ENCODE results near the gene ADH4. TPM values are rescaled to one million over a fixed set of nuclear protein-coding genes. Genes with fewer than 3 reads are reported as not detected.
"Not testable (repeated sequence)": the region's sequence is repeated elsewhere in the genome, so short reads cannot be mapped to it uniquely, and the experiment has no call there.

ADH4 gene
- total and polyA plus RNA-seq, 4 donors, result 1.1 to 15.2 (median 3.3) TPM; not detected in 1

DNA sequence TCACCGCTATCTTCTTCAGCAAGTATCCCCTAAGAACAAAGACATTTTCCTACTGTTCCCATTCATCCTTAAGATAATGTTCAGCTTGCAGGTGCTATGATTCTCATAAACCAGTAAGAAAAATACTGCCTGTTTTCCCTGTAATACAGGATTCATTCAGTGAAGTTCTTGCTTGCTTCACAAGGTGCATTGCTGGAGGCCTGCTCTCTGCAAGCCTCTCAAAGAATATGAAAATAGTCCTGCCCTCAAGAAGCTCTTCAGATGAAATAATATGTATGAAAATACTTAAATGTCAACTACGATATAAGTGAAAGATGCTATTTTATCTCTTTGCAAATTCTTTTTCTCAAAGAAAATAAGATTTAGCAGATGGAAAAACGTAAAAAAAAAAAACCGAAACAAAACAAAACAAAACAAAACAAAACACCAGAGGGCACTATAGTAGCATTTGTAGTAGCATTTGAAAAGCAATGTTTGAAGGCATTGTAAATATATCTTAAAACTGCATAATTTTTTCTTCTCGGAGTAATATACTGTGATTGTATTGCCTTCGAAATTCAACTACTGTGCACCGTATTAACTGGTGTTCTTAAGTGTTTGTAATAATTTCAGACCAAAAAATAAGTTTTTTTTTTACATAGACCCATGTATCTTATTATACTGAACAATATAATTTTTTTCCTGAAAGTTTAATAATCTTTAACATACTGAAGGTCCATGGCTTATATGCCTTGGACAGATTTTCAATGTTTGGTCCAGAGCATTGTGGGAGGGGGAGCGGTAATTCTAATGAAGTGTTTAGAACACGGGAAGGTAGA, 26.0 kb downstream of the ADH4 start:
- intact Hi-C loops (cut with DNase I), result loop anchor here (2.0 to 5.0 kb wide), 4 partner anchors 287 to 344 kb away; no protein-coding TSS in a partner anchor
- ATAC-seq (ENCODE audit: low FRiP score) (peak; percentile 67), DNase-seq (no peak)
- H3K36me3 ChIP-seq (ENCODE audit: control insufficient read depth in 1 of 2, insufficient read depth in 2 of 2, low read length in 1 of 2), result no peaks in the 10 kb centered on the region
- H3K9me3 ChIP-seq (ENCODE audit: control insufficient read depth, low read length), result no peaks in the 10 kb centered on the region
- 32 to 59% methylated on average over 9 of the region's 9 CpGs for WGBS, 2 donors
- no peaks in the 10 kb centered on the region for H3K4me1 ChIP-seq (ENCODE audit: control insufficient read depth in 1 of 2, insufficient read depth in 2 of 2, low read length in 2 of 2)
- H3K27ac ChIP-seq (ENCODE audit: low read depth in 1 of 2, low read length in 2 of 2), result no peak overlapping the region
- no peaks in the 10 kb centered on the region for H3K27me3 ChIP-seq (ENCODE audit: control insufficient read depth in 1 of 2, insufficient read depth in 2 of 2, low read length in 1 of 2)
- H3K4me3 ChIP-seq (ENCODE audit: low read length in 2 of 2), result no peak overlapping the region

DNA sequence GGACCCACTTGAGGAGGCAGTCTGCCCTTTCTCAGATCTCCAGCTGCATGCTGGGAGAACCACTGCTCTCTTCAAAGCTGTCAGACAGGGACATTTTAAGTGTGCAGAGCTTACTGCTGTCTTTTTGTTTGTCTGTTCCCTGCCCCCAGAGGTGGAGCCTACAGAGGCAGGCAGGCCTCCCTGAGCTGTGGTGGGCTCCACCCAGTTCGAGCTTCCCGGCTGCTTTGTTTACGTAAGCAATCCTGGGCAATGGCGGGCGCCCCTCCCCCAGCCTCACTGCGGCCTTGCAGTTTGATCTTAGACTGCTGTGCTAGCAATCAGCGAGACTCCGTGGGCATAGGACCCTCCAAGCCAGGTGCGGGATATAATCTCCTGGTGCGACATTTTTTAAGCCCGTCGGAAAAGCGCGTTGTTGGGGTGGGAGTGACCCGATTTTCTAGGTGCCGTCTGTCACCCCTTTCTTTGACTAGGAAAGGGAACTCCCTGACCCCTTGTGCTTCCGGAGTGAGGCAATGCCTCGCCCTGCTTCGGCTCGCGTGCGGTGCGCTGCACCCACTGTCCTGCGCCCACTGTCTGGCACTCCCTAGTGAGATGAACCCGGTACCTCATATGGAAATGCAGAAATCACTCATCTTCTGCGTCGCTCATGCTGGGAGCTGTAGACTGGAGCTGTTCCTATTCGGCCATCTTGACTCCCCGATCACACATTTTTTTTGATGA, 26.8 kb downstream of the ADH4 start:
- H3K27ac ChIP-seq (ENCODE audit: low read depth in 1 of 2, low read length in 2 of 2); ATAC-seq (ENCODE audit: low FRiP score); H3K4me1 ChIP-seq (ENCODE audit: control insufficient read depth in 1 of 2, insufficient read depth in 2 of 2, low read length in 2 of 2); H3K4me3 ChIP-seq (ENCODE audit: low read length in 2 of 2); DNase-seq; H3K27me3 ChIP-seq (ENCODE audit: control insufficient read depth in 1 of 2, insufficient read depth in 2 of 2, low read length in 1 of 2); H3K9me3 ChIP-seq (ENCODE audit: control insufficient read depth, low read length); H3K36me3 ChIP-seq (ENCODE audit: control insufficient read depth in 1 of 2, insufficient read depth in 2 of 2, low read length in 1 of 2): not testable (repeated sequence)
- intact Hi-C loops (cut with DNase I), result loop anchor here (2.0 to 5.0 kb wide), 3 partner anchors 288 to 345 kb away; no protein-coding TSS in a partner anchor
- 94 to 96% methylated on average over 18 to 29 of the region's 29 CpGs for WGBS, 2 donors

DNA sequence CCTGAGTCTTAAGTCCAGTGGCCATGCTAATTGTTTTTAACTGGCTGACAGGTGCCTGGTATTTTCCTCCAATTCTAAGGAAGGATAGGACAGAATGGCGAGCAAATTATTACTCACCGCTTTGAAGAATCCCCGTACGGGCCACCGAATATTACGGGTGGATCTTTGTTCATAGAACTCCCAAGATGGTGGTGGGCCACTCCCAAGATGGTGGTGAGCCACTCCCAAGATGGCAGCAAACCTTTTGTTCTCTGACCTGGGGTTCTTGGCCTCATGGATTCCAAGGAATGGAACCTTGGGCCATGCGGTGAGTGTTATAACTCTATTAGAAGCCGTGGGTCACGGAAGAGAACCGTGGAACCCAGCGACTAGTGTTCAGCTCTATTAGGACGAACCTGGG, 34.8 kb downstream of the ADH4 start:
- intact Hi-C loops (cut with DNase I); H3K27ac ChIP-seq (ENCODE audit: low read depth in 1 of 2, low read length in 2 of 2); H3K36me3 ChIP-seq (ENCODE audit: control insufficient read depth in 1 of 2, insufficient read depth in 2 of 2, low read length in 1 of 2); H3K27me3 ChIP-seq (ENCODE audit: control insufficient read depth in 1 of 2, insufficient read depth in 2 of 2, low read length in 1 of 2); H3K4me1 ChIP-seq (ENCODE audit: control insufficient read depth in 1 of 2, insufficient read depth in 2 of 2, low read length in 2 of 2); H3K4me3 ChIP-seq (ENCODE audit: low read length in 2 of 2); DNase-seq; H3K9me3 ChIP-seq (ENCODE audit: control insufficient read depth, low read length); ATAC-seq (ENCODE audit: low FRiP score): not testable (repeated sequence)
- WGBS, 2 donors, result 92 to 97% methylated on average over 12 of the region's 12 CpGs

DNA sequence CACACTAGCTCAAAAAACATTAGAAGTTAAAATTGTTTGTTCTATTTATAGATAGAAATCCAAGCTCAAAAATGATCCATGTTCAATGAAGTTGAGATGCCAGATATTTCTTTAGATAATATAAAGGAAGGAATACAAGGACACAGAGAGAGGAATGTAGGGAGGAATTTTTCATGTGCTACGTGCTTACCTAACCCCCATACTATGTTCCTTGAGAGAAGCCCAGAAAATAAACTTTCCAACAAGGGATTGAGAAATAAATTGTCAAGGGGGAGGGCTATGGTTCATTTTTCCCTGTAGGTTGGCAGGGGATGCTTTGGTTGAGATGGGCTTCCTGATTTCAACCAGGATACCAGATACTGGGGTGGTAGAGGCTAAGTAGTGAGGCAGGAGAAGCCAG, 39.9 kb downstream of the ADH4 start:
- Histone ChIP-seq H3K4me1 (ENCODE audit: control insufficient read depth in 1 of 2, insufficient read depth in 2 of 2, low read length in 2 of 2) (peaks cover 0 to 3% of the 10 kb centered on the region in 2 donors), H3K4me3 (ENCODE audit: low read length in 2 of 2) (no peak overlapping the region), H3K36me3 (ENCODE audit: control insufficient read depth in 1 of 2, insufficient read depth in 2 of 2, low read length in 1 of 2) (peaks cover 0 to 2% of the 10 kb centered on the region in 2 donors), H3K9me3 (ENCODE audit: control insufficient read depth, low read length) (no peaks in the 10 kb centered on the region), H3K27ac (ENCODE audit: low read depth in 1 of 2, low read length in 2 of 2) (no peak overlapping the region), H3K27me3 (ENCODE audit: control insufficient read depth in 1 of 2, insufficient read depth in 2 of 2, low read length in 1 of 2) (no peaks in the 10 kb centered on the region)
- intact Hi-C loops (cut with DNase I), result no loop called here
- ATAC-seq (ENCODE audit: low FRiP score) (no peak), DNase-seq (no peak)
- 83 to 89% methylated on average over 1 of the region's 1 CpG for WGBS, 2 donors

DNA sequence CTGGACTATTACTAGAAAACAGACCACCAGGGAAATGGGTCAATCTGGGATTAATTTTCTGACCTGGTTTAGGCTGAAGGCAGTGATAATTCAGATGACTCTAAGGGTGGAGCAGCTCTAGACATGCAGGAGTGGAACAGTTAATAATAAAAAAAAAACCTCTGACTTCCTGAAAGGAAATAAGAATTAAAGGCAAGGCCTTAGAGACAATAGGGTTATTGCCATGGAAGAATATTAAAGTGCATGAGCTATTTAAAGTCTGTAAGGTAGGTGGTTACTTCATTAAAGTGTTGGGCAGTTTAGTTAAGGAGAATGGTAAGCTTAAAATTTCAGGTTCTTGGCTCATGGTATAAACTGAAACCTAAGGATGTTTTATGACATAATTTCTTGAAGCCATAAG, 40.9 kb downstream of the ADH4 start:
- no peak for DNase-seq
- intact Hi-C loops (cut with DNase I), result no loop called here

DNA sequence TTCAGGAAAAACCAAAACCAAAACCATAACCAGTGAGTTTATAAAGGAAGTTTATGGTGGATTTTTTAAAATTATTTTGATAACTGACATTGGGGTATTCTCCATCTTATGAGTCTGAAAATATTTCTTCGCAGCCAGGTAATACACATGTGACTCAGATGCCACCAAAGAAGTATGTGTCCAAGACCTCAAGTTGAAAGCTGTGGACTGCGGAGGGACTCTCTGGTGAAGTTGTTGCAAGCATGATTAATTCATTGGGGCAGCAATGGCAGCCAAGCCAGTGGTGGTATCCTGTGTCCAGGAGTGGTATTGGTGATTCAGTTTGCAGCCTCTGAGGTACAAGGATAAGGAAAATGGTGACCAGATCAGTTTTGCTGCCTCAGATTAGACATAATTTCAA, 41.5 kb downstream of the ADH4 start:
- intact Hi-C loops (cut with DNase I), result no loop called here
- ATAC-seq (ENCODE audit: low FRiP score), result no peak
- no peak overlapping the region for H3K27ac ChIP-seq (ENCODE audit: low read depth in 1 of 2, low read length in 2 of 2)
- H3K9me3 ChIP-seq (ENCODE audit: control insufficient read depth, low read length), result no peaks in the 10 kb centered on the region
- peaks cover 0 to 2% of the 10 kb centered on the region in 2 donors for H3K36me3 ChIP-seq (ENCODE audit: control insufficient read depth in 1 of 2, insufficient read depth in 2 of 2, low read length in 1 of 2)
- no peak for DNase-seq
- H3K27me3 ChIP-seq (ENCODE audit: control insufficient read depth in 1 of 2, insufficient read depth in 2 of 2, low read length in 1 of 2), result no peaks in the 10 kb centered on the region
- WGBS, 2 donors, result 98 to 99% methylated on average over 2 of the region's 2 CpGs
- no peak overlapping the region for H3K4me3 ChIP-seq (ENCODE audit: low read length in 2 of 2)
- peaks cover 0 to 3% of the 10 kb centered on the region in 2 donors for H3K4me1 ChIP-seq (ENCODE audit: control insufficient read depth in 1 of 2, insufficient read depth in 2 of 2, low read length in 2 of 2)

More for the DNA sequence above, 40.9 kb downstream of the ADH4 start:
- no peaks in the 10 kb centered on the region for H3K9me3 ChIP-seq (ENCODE audit: control insufficient read depth, low read length)
- H3K4me1 ChIP-seq (ENCODE audit: control insufficient read depth in 1 of 2, insufficient read depth in 2 of 2, low read length in 2 of 2), result peaks cover 0 to 3% of the 10 kb centered on the region in 2 donors
- H3K4me3 ChIP-seq (ENCODE audit: low read length in 2 of 2), result no peak overlapping the region
- H3K36me3 ChIP-seq (ENCODE audit: control insufficient read depth in 1 of 2, insufficient read depth in 2 of 2, low read length in 1 of 2), result peaks cover 0 to 2% of the 10 kb centered on the region in 2 donors
- no peak overlapping the region for H3K27ac ChIP-seq (ENCODE audit: low read depth in 1 of 2, low read length in 2 of 2)
- no peak for ATAC-seq (ENCODE audit: low FRiP score)
- H3K27me3 ChIP-seq (ENCODE audit: control insufficient read depth in 1 of 2, insufficient read depth in 2 of 2, low read length in 1 of 2), result no peaks in the 10 kb centered on the region

DNA sequence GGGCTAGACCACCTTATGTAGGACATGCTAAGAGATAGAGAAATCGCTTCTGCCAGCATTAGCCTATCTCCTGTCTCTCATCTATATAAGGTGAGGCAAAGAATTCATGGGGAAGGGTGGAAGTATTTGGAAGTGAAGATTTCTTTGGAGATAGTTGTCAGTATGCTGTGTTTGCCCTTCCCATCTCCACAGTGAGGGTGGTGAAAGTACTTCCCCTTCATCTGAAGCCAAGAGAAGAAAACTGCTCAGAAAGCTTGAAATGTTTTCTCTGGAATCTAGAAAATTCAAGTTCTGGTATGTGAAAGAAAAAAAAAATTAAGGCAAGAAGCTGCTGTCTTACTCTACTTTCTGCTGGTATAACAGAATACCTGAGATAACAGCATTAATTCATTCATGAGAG, 43.2 kb downstream of the ADH4 start:
- no peak for DNase-seq
- no peaks in the 10 kb centered on the region for H3K9me3 ChIP-seq (ENCODE audit: control insufficient read depth, low read length)
- peaks cover 0 to 2% of the 10 kb centered on the region in 2 donors for H3K36me3 ChIP-seq (ENCODE audit: control insufficient read depth in 1 of 2, insufficient read depth in 2 of 2, low read length in 1 of 2)
- intact Hi-C loops (cut with DNase I), result no loop called here
- ATAC-seq (ENCODE audit: low FRiP score), result no peak
- no peak overlapping the region for H3K27ac ChIP-seq (ENCODE audit: low read depth in 1 of 2, low read length in 2 of 2)
- H3K27me3 ChIP-seq (ENCODE audit: control insufficient read depth in 1 of 2, insufficient read depth in 2 of 2, low read length in 1 of 2), result no peaks in the 10 kb centered on the region
- no peak overlapping the region for H3K4me3 ChIP-seq (ENCODE audit: low read length in 2 of 2)
- peaks cover 0 to 3% of the 10 kb centered on the region in 2 donors for H3K4me1 ChIP-seq (ENCODE audit: control insufficient read depth in 1 of 2, insufficient read depth in 2 of 2, low read length in 2 of 2)
- whole genome bisulfite sequencing, 2 donors, result 95 to 97% methylated on average over 1 of the region's 1 CpG

DNA sequence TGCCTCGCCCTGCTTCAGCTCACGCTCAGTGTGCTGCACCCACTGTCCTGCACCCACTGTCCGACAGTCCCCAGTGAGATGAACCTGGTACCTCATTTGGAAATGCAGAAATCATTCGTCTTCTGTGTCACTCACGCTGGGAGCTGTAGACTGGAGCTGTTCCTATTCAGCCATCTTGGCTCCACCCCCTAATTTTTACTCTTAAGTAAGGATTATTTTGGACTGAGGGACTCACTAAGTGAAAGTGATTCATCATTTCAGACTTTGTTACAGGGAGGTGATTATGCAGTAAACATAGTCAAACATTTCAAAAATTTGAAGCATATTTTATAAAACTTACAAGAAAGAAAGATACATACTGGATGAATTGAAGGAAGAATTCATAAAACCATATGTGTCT, 44.3 kb downstream of the ADH4 start:
- H3K4me3 ChIP-seq (ENCODE audit: low read length in 2 of 2); ATAC-seq (ENCODE audit: low FRiP score); H3K9me3 ChIP-seq (ENCODE audit: control insufficient read depth, low read length); DNase-seq; H3K27me3 ChIP-seq (ENCODE audit: control insufficient read depth in 1 of 2, insufficient read depth in 2 of 2, low read length in 1 of 2); H3K4me1 ChIP-seq (ENCODE audit: control insufficient read depth in 1 of 2, insufficient read depth in 2 of 2, low read length in 2 of 2); H3K36me3 ChIP-seq (ENCODE audit: control insufficient read depth in 1 of 2, insufficient read depth in 2 of 2, low read length in 1 of 2); intact Hi-C loops (cut with DNase I): not testable (repeated sequence)
- 61 to 70% methylated on average over 5 of the region's 5 CpGs for WGBS, 2 donors
- peak overlapping the region in 1 of 2 donors; percentile 34 for H3K27ac ChIP-seq (ENCODE audit: low read depth in 1 of 2, low read length in 2 of 2)
